Esophagus mucosa (tissue), 1 donor: ENCODE results near the gene ADAP1. TPM values are rescaled to one million over a fixed set of nuclear protein-coding genes. Genes with fewer than 3 reads are reported as not detected.
"Not testable (repeated sequence)": the region's sequence is repeated elsewhere in the genome, so short reads cannot be mapped to it uniquely, and the experiment has no call there.

ENCODE experiments used
- ATAC-seq: fragments of 200-7000 bp; cut with Tn5 transposase; one replicate; pipeline ENCODE4 v1.9.1; 2020
- total RNA-seq: library from RNA; stranded (reverse); gene quantifications from one replicate; pipeline ENCODE4 v1.2.4, GENCODE V29; 2023
- donor health status: DM: yes; HTN: yes; CAD: no.

The ADAP1 gene
- total RNA-seq, 1 donor from 2014 or later, result 5.7 TPM

DNA sequence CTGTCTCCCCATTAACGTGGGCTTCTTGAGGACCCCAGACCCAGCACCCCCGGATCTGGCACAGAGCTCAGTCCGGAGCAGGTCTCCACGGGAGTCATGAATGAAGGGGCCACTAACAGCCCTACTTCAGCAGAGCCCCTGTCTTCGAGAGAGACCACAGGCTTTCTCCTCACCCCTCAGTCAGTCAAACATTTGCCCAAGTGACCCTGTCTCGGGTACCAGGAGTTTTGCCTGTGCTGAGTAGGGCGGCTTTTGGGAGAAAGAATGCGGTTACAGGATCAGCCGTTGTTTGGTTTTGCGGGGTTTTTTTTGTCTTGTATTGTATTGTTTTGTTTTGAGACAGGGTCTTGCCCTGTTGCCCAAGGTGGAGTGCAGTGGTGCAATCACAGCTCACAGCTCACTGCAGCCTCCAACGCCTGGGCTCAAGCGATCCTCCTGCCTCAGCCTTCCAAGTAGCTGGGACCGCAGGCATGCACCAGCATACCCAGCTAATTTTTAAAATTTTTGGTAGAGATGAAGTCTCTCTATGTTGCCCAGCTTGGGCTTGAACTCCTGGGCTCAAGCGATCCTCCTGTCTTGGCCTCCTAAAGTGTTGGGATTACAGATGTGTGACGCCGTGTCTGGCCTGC is 16.5 kb downstream of the ADAP1 start:
- ATAC-seq, result no peak

DNA sequence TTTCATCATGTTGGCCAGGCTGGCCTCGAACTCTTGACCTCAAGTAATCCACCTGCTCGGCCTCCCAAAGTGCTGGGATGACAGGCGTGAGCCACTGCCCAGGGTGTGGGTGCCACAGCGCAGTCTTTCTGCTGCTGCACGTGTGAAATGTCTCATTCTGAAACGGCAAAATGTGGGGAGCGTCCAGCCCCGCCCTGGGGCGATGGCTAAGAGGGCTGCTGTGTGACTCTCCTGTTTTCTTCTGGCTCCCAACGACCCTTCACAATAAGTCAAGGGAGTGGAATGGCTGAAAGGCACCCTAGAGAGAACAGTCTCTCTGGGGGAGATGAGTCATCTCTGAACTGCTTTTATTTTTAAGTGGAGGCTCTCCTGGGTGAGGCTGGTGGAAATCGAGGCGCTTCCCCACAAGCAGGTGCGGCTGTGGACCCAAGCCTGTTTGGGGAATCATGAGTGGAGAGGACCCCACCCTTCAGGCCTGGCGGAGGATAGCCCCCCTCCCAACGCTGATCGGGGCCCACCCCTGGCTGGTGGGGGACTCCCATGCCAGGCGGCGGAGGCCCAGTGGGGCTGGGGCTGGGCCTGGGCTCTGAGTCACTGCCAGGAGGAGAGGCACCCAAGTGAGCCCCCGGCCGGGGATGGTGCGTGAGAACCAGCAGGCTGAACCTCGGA is 18.0 kb downstream of the ADAP1 start:
- peak; percentile 83 for ATAC-seq

DNA sequence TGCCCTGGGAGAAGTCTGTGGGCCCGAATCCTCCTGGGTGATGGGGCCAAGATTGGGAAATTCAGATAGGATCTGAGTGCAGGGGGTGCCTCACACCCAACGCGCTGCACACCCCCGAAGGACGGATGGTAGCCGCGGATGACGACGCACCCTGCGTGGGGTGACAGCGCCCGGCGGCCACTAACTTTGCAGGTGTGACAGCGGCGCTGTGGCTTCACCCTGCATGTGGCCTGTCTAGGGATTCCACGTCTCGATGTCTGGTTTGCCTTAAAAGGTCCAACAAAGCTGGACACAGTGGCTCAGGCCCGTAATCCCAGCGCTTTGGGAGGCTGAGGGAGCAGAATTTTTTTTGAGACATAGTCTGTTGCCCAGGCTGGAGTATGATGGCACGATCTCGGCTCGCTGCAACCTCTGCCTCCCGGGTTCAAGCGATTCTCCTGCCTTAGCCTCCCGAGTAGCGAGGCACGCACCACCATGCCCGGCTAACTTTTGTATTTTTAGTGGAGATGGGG is 18.6 kb downstream of the ADAP1 start:
- ATAC-seq, result no peak

DNA sequence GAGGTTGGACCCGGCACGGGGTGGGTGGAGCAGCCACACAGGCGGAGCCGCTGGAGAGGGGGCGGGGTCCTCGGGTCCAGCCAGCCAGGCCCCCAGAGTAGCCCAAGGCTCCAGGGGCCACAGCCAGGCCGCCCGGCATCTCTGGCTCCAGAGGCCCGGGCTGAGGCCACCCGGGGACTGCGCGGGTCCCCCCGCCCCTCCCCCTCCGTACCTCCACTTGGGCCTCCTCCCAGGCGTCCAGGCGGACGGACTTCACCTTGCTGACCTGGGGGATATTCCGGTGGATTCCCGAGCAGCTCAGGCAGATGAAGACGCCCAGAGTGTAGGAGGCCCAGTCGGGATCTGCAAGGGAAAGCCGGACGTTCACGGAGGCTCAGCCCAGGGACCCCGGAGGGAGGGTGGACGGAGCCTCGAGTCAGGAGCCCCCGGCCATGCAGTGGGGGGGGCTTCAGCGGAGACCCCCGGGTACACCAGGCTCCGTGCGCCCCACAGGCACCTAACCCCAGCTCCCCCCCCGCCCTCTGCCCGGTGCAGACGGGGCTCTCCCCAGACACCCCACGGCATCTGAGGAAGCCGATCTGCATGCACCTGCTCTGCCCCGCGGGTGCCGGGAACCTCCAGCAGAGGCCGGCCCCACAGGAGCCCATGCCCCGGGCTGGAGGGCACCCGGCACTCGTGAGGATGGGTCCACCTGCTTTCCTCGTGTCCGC is 19.2 kb downstream of the ADAP1 start:
- ATAC-seq, result no peak

DNA sequence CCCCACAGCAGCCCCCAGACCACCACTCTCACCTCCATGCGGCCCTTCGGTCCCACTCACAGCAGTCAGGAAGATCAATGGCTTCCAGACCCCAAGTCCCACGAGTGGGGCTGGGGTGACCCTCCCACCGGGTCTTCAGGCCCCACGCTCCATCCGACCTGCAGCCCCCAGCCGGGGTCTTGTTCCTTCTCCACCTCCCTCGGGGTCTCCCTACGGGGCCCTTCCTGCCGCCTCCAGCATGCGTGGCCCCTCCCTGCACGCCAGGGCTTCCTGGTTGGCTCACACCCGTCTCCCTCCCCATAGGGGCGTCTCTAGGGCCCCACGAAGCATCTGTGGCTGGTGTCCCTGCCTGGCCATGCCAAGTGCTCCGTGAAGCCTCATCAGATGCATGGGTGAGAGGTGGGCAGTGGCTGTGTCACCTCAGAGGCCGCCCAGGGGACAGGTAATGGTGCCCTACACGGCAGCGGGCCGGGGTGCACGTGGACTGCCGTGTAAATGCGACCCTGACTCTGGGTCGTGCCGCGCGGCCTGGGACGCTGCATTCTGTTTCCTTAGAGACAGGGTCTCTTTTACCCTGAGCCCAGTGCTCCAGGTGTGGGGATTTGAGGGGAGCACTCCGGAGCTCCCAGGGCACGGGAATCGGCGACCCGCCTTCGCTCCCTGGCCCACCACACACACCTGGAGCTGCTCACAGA is 19.9 kb downstream of the ADAP1 start:
- no peak for ATAC-seq

DNA sequence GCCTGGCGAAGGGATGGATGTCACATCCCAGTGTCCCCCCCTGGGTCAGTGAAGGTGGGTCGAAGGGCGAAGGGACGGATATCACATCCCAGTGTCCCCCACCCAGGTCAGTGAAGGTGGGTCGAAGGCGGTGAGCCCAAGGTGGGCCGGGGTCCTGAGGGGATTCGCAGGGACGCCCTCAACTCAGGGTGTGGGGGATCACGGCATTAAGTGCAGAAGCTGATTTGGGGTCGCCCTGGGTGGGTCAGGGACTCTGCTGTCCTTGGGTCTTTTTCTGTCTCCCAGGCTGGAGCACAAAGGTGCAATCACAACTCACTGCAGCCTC is 21.9 kb downstream of the ADAP1 start:
- ATAC-seq, result no peak

DNA sequence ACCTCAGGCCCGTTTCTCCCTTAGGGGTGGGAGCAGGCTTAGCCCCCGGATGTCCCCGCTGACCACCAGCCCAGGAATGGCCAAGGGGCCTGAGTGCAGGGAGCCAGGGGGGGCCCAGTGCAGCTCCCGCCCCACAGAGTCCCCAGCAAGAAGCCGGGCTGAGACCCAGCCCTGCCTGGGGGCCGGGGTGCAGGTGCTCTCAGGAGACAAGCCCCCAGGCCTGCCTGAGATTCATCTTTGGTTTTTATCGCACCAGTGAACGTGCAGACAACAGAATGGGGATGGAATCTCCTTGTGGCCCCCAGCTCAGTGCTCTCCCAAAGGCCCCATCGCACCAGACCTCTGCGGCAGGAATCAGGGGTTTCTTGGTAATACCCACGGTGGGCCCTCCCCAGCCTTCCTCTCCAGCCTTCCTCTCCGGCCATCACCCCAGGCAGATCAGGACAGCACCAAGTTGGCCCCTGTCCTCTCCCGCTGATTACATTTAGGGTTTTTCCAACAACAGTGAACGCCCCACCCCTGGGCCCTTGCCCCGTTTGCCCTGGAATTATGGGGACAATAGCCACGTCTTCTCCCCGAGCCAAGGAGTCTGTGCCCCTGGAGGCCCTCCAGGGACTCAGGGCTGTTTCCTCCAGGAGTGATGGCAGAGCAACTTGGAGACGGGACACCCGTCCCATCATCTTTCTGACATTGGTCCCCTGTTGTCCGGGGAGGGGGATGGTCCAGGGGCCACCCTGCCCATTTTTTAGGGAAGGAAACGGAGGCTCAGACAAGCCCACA is 22.4 kb downstream of the ADAP1 start:
- ATAC-seq, result no peak

DNA sequence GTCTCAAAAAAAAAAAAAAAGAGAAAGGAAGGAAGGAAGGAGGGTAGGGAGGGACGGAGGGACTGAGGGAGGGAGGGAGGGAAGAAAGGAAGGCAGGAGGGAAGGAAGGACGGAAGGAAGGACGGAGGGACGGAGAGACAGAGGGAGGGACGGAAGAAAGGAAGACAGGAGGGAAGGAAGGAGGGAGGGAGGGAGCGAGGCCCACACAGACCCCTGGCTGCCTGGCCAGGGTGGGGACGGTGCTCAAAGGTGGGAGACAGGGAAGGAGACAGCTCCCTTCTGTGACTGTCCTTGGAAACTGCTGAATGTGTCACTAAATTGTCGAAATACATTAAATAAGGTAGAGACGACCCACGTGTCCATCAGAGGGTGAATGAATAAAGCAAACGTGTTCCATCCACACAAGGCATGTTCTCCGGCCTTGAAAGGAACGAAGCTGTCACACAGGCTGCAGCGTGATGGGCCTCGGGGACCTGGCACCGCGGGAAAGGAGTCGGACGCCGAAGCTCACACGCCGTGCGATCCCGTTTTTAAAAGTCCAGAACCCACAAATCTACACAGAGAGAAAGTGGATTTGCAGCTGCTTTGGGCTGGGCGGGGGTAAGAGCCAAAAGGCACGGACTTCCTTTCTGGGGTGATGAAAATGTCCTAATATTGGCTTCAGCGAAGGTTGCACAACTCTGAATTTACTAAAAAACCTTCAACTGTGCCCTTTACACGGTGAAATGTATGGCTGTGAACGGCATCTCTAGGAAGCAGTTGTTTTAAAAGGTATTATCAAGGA is 23.3 kb downstream of the ADAP1 start:
- ATAC-seq, result no peak

DNA sequence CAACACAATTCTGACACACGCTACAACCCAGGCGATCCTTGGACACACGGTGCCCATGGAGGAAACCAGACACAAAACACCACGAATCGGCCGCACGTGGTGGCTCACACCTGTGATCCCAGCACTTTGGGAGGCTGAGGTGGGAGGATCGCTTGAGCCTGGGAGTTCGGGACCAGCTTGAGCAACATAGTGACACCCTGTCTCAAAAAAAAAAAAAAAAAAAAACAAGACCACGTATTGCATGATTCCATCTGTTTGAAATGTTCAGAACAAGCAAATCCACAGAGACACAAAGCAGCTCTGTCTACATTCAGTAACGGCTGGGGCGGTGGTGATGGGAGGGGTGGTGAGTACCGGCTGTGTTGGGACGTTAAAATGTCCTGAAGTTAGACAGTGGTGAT is 25.2 kb downstream of the ADAP1 start:
- no peak for ATAC-seq

DNA sequence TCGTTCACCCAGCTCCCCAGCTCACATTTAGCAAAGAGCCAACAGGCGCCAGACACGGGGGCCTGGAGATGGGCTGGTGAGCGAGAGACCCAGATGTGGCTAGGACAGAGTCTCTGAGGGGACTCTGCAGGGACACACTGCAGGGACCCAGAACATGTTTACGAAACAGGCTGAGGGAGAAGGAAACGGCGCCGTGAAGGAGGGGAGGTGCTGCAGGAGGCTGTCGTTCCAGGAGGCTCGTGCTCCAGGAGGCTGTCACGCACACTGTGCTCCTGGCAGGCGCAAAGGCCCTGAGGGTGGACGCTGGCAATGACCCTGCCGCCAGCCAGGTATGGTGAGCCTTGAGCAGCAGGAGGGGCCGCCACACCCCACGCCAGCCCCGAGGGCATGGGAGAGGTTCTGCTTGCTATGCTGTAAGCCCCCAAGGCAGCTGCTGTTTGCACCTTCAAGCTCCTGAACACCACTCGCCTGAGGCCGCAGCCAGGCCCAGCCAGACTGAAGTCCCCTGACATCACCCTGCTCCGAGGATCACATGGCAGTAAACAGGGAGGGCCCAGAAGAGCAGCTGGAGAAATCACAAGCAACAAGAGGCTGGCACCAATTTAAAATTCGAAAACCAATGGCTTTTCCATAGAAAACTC is 27.3 kb downstream of the ADAP1 start:
- no peak for ATAC-seq

DNA sequence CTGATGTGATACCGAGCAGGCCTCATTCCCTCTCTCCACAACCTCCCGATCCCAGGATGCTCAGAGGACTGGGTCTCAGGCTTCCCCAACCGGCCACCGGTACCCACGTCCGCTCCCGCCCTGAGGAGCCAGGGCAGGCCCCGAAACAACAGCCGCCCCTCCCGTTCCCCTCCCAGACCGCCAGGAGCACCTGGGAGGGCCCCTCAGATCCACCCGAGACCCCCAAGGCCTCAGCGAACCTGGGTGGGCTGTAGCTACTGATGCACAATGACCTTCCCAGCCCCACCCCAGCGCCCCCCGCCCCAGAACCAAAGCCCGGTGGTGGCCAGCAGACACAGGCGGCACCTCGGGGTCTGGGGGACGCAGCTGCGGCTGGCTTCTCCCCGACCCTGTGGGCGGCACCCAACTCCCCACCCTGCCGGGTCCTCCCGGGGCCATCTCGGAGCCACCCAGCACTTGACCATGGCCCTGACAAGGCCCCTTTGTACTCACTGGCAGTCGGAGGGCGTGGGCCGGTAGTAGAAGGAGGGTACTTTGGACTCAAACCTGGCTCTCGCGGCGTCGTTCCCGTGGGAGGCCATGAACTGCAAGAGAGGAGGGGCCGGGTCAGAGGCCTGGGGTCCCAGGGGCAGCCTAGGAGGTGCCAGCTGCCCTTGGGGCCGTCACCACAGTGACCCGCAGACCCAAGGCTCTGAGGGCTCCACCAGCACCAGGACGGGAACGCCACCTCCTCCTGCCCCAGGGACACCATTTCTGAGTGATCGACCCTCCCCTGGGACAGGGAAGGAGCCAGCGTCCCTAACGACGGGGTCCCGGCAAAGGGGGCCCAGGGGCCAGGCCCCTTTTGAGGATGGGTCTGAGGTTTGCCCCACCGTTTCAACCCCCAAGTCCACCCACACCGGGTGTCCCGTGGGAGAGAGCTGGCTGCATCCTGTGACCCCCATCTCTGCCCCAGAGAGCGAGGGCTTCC is 28.1 kb downstream of the ADAP1 start:
- no peak for ATAC-seq

DNA sequence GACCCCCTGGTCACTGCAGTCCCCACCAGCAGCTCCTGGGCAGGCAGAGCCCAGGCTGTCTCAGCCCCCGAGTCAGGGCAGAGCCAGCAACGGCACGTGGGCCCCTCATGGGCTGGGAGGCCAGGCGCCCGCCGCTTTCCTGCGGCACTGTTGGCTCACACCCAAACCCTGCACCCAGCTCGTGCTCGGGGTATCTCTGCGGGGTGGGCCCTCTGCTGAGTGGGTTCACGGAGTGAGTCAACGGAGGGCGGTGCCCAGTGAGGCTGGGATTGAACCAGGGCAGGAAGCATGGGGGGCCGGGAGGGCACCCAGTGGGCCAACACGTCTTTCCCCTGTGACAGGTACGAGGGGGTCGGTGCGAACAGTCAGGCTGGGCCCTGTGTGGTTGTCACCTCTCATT is 28.9 kb downstream of the ADAP1 start:
- no peak for ATAC-seq

DNA sequence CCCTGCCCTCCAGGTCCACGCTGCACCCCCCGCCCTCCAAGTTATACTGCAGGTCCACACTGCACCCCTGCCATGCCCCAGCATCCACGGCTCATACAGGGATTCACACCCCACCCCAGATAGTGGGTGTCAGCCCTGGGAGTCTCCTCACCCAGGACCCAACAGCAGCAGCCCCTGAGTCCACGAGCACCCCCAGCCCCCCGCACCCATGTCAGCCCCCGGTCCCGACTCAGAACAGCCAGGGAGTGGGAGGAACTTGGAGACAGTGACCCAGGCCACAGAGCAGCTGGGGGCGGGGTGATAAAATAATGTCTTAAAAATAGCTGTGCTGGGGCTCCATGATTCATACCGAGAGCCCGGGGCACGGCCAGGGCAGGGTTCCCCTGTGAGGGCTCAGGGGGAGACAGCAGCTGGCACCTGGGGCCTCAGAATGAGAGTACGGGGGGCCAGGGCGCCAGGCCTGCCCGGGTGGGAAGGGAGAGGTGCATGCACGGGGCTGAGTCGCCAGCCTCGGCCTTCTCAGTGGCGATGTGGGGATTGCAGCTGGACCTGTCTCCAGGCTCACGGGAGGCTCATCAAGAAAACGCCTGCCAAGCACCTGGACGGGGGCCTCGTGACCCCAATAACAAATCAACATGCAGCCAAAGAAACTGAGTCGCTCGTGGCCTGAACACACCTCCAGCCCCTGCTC is 29.8 kb downstream of the ADAP1 start:
- no peak for ATAC-seq

DNA sequence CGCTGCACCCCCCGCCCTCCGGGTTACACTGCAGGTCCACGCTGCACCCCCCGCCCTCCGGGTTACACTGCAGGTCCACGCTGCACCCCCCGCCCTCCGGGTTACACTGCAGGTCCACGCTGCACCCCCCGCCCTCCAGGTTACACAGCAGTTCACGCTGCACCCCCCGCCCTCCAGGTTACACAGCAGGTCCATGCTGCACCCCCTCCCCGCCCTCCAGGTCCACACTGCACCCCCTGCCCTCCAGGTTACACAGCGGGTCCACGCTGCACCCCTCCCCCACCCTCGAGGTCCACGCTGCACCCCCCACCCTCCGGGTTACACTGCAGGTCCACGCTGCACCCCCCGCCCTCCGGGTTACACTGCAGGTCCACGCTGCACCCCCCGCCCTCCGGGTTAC is 30.4 kb downstream of the ADAP1 start:
- ATAC-seq, result not testable (repeated sequence)

DNA sequence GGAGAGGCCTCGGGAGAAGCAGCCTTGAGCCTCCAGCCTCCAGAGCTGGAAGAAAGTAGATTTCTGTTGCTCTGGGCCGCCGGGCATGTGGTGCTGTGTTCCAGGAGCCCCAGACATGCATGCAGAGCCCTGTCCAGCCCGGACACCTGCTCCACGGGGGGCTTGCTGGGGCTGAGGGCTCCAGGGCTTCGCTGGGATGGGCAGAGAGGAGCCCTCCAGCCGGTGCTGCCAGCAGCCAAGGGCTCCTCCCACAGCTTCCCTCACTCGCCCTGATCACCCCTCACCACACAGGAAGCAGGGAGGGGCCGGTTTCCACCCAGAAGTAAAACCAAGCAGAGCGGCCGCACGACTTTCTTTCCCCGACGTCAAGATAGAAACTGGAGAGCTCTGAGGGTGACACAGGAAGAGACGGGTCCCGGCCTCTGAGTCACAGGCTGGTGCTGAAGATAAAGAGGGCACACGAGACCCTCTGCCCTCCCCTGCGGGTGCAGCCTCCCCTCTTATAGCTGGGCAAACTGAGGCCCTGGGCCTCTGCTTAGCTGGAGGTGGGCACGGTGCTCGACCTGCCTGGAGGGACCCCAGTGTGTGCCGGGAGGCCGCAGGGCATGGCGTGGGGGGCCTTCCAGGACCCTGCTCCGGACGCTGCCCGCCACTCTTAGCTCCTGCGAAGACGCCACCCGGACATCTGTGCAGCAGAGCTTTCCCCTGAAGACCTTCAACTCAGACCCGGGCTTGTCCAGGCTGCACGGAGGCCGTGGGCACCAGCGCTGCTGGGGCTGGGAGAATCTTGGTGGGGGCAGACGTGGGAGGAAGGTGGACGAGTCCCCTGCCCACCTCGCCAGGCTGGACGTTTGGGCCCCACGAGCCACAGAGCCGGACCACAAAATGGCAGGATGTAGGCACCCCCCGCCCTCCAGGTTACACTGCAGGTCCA is 31.1 kb downstream of the ADAP1 start:
- peak; percentile 51 for ATAC-seq

DNA sequence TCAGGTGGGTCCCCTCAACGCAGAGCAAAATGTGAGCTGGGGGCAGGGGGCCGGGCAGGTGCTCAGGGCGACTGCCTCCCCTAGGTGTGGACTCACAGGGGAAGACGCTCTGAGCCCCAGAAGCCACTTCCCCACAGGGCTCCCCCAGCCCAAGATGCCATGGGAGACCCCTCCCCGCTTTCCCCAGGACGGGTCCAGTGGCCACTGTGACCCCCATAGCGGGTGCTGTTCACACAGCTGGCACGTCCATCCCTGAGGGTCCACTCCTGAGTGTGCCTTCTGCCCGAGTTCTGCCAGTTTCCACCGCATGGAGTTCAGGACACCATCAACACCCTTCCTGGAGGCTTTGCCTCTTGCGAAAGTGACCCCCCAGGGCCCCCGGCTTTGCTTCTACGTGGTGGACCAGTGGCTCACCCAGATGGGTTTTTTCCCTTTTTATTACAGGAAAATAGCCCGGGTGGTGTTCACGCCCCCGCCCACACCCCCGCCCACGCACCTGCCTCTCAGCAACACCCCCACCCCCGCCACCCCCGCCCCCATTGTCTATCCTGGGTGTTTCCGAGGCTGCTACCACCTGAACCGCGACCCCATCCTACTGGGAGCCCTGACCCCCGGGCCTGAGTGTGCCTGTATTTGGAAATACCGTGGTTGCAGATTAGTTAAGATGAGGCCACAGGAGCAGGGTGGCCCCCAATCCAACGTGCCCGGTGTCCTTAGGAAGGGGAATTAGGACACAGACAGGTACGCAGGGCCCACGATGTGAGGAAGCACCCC is 32.0 kb downstream of the ADAP1 start:
- no peak for ATAC-seq
